Panc1 (cell line): Measurements from ENCODE around the gene TRABD2A. TPM values are rescaled to one million over a fixed set of nuclear protein-coding genes. Genes with fewer than 3 reads are reported as not detected.

ENCODE experiments used
- ATAC-seq: fragments of 200-7000 bp; cut with Tn5 transposase; 2 replicates; pipeline ENCODE4 v1.9.1; 2020; ENCODE audit warnings: mild to moderate bottlenecking, moderate library complexity
- BruUV-seq: library from RNA; stranded (reverse); fragments of 400-500 nt; replicated peaks from 2 replicates; lab custom pipeline; 2021; lab: Mats Ljungman, UMichigan
- CTCF ChIA-PET: fragments of 300-600 bp; sonication (Branson Sonifier 250); formaldehyde crosslinking; loops from one replicate; lab custom pipeline; 2022; ENCODE audit warnings: antibody characterized with exemption; lab: Charles Lee
- POLR2A ChIA-PET: fragments of 300-600 bp; sonication (Branson Sonifier 250); formaldehyde crosslinking; loops from one replicate; lab custom pipeline; 2022; ENCODE audit warnings: antibody characterized with exemption; lab: Charles Lee
- DNase-seq: peaks from one replicate; pipeline ENCODE4 v3.0.0-alpha.2; 2010; ENCODE audit warnings: low read depth, low spot score
- H3K27ac ChIP-seq: 2 replicates; pipeline ENCODE4 v1.5.1; 2011; ENCODE audit warnings: mild to moderate bottlenecking, low read length, inconsistent platforms
- H3K27me3 ChIP-seq: fragments of 200-500 bp; sonication (Bioruptor generic); 2 replicates; pipeline ENCODE4 v1.6.0; 2014; ENCODE audit warnings: low read length, inconsistent platforms; ENCODE audit not compliant: control insufficient read depth, insufficient read depth
- H3K36me3 ChIP-seq: fragments of 200-500 bp; sonication (Bioruptor generic); 2 replicates; pipeline ENCODE4 v1.5.1; 2014; ENCODE audit warnings: inconsistent platforms, mild to moderate bottlenecking, low read length, moderate library complexity; ENCODE audit not compliant: control insufficient read depth, insufficient read depth
- H3K4me1 ChIP-seq: 2 replicates; pipeline ENCODE4 v1.5.1; 2011; ENCODE audit warnings: inconsistent platforms, mild to moderate bottlenecking, low read length, moderate library complexity; ENCODE audit not compliant: control insufficient read depth, insufficient read depth
- H3K4me3 ChIP-seq, 2 experiments: 2 replicates each; pipeline ENCODE4 v1.5.1; 2011 to 2012; ENCODE audit warnings: low read depth in 2 of 2, low read length in 2 of 2, mild to moderate bottlenecking in 2 of 2, inconsistent platforms in 1 of 2, moderate library complexity in 1 of 2
- H3K9me3 ChIP-seq: fragments of 200-500 bp; sonication (Bioruptor generic); 2 replicates; pipeline ENCODE4 v1.5.1; 2014; ENCODE audit warnings: low read depth, mild to moderate bottlenecking, inconsistent platforms, low read length, moderate library complexity; ENCODE audit not compliant: control insufficient read depth, insufficient read depth
- POLR2AphosphoS5 ChIP-seq: IDR thresholded peaks from 2 replicates; pipeline ENCODE4 v1.6.1; 2012; ENCODE audit warnings: mild to moderate bottlenecking, low read depth, low read length, moderate library complexity
- SIN3A ChIP-seq: IDR thresholded peaks from 2 replicates; pipeline ENCODE4 v1.6.1; 2012; ENCODE audit warnings: low read depth, mild to moderate bottlenecking, low read length, moderate library complexity, borderline replicate concordance; ENCODE audit not compliant: insufficient read depth
- TCF7L2 ChIP-seq: IDR thresholded peaks from 2 replicates; pipeline ENCODE4 v1.6.1; 2011; ENCODE audit warnings: mild to moderate bottlenecking, low read depth, low read length, inconsistent platforms
- in situ Hi-C: cut with HindIII; loops from 2 replicates; pipeline ENCODE4 v1.10.0; 2016; ENCODE audit warnings: low sequenced_read_pairs, low pct_unique_long_range_greater_than_20kb
- intact Hi-C: fragments of 100-400 bp; cut with micrococcal nuclease; formaldehyde crosslinking; loops from one replicate; pipeline ENCODE4 v1.10.0; 2022; ENCODE audit not compliant: unreplicated experiment
- total RNA-seq: library from RNA; stranded (reverse); gene quantifications from one replicate; pipeline ENCODE4 v1.2.1, GENCODE V29; 2021; ENCODE audit not compliant: unreplicated experiment
- TF ChIP-seq, protein P1 (sequence below): fragments of 450-650 bp; IDR thresholded peaks from 2 replicates; pipeline ENCODE4 v1.5.1; 2017; ENCODE audit warnings: mild to moderate bottlenecking
- TF ChIP-seq, protein P2 (sequence below), 2 experiments: IDR thresholded peaks; 2 replicates each; pipeline ENCODE4 v1.6.1; 2011 to 2012; ENCODE audit warnings: low read depth in 2 of 2, control low read depth in 1 of 2, low read length in 1 of 2, mild to moderate bottlenecking in 1 of 2, moderate library complexity in 1 of 2; ENCODE audit not compliant: insufficient read depth in 1 of 2

Gene TRABD2A
- total RNA-seq, 1 experiment from 2014 or later = 1.7 TPM

DNA sequence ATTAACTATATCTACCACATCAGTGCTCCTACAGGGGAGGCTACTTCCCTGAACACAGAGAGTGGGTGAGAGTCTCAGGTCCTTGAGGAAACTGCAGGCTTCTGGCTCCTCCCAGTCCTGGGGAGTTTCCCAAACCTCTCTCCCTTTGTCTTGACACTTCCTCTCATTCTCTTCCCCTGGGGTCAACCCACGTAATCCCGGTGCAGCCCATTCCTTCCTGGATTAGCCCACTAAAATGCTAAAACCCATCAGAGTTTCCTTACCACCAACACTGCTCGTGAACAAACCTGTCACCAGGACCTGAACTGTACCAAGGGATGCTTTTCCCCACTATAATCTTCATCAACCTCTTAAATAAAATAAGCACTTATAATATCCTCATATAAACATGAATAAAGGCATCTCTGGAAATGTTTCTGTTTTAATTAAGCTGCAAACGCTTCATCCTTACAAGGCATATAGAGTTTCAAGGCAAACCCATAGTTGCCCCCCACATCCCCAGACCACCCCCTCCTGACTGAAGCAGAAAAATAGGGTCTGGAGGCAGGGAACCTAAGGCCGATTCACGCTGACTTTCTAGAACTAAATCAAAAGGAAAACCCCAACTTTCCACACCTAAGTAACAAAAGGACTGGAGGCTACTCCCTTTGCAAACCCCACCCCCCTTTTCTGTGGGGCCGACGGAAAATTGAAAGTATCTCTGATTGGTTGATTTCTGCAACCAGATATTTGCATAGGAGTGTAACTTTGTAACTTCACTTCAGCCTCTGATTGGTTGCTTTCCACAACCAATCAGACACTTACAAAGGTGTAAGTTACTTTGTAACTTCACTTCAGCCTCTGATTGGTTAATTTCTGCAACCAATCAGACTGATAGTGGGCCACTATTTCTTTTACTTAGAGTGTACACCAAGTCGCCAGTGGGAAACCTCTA lies 43.6 kb upstream of the TRABD2A start:
- Histone ChIP-seq H3K9me3 (no peaks in the 10 kb centered on the region), H3K4me1 (peaks cover 29% of the 10 kb centered on the region), H3K4me3 (peak overlapping the region in 1 of 2 experiments; percentile 27; a peak in 2 of 4 replicates), H3K36me3 (no peaks in the 10 kb centered on the region), H3K27me3 (no peaks in the 10 kb centered on the region), H3K27ac (peak overlapping the region; percentile 62; the same call in 1 of the 2 replicates)
- CTCF ChIA-PET = no interaction called here
- no peak for ATAC-seq
- POLR2A ChIA-PET = interaction anchor here (0.5 to 0.6 kb wide), 2 partner anchors 18 to 344 kb away, joined by 4 to 10 read pairs; no protein-coding TSS in a partner anchor
- BruUV-seq = no TSS peak
- intact Hi-C loops (loop anchor here (5.0 kb wide), 1 partner anchor 427 kb away; no protein-coding TSS in a partner anchor), in situ Hi-C loops (no loop called here)
- TF ChIP-seq TCF7L2 = no peak
- TF ChIP-seq SIN3A = no peak
- TF ChIP-seq, protein P1, sequence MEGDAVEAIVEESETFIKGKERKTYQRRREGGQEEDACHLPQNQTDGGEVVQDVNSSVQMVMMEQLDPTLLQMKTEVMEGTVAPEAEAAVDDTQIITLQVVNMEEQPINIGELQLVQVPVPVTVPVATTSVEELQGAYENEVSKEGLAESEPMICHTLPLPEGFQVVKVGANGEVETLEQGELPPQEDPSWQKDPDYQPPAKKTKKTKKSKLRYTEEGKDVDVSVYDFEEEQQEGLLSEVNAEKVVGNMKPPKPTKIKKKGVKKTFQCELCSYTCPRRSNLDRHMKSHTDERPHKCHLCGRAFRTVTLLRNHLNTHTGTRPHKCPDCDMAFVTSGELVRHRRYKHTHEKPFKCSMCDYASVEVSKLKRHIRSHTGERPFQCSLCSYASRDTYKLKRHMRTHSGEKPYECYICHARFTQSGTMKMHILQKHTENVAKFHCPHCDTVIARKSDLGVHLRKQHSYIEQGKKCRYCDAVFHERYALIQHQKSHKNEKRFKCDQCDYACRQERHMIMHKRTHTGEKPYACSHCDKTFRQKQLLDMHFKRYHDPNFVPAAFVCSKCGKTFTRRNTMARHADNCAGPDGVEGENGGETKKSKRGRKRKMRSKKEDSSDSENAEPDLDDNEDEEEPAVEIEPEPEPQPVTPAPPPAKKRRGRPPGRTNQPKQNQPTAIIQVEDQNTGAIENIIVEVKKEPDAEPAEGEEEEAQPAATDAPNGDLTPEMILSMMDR = no peak
- TF ChIP-seq, protein P2, sequence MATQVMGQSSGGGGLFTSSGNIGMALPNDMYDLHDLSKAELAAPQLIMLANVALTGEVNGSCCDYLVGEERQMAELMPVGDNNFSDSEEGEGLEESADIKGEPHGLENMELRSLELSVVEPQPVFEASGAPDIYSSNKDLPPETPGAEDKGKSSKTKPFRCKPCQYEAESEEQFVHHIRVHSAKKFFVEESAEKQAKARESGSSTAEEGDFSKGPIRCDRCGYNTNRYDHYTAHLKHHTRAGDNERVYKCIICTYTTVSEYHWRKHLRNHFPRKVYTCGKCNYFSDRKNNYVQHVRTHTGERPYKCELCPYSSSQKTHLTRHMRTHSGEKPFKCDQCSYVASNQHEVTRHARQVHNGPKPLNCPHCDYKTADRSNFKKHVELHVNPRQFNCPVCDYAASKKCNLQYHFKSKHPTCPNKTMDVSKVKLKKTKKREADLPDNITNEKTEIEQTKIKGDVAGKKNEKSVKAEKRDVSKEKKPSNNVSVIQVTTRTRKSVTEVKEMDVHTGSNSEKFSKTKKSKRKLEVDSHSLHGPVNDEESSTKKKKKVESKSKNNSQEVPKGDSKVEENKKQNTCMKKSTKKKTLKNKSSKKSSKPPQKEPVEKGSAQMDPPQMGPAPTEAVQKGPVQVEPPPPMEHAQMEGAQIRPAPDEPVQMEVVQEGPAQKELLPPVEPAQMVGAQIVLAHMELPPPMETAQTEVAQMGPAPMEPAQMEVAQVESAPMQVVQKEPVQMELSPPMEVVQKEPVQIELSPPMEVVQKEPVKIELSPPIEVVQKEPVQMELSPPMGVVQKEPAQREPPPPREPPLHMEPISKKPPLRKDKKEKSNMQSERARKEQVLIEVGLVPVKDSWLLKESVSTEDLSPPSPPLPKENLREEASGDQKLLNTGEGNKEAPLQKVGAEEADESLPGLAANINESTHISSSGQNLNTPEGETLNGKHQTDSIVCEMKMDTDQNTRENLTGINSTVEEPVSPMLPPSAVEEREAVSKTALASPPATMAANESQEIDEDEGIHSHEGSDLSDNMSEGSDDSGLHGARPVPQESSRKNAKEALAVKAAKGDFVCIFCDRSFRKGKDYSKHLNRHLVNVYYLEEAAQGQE (IDR thresholded peaks at IDR 0.05; ENCODE audit: insufficient read depth in 1 of 2, low read depth in 2 of 2, low read length in 1 of 2) = no peak
- TF ChIP-seq POLR2AphosphoS5 = no peak
- no peak for DNase-seq

DNA sequence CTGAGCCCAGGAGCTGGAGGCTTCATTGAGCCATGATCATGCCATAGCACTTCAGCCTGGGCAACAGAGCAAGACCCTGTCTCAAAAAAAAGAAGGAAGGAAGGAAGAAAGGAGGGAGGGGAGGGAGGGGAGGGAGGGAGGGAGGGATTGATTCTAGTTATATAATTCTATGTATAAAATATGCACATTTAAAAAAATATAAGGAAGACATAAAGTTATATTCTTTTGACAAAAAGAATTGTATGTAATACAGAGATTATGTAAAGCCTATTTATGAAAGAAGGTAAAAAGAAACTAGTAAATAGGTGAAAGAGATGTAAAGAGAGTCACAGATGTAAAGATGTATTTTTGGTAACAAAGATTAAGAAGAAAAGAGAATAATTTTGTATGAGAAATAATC lies 42.1 kb upstream of the TRABD2A start:
- H3K27ac ChIP-seq = no peak overlapping the region
- TF ChIP-seq, protein P2 (IDR thresholded peaks at IDR 0.05; ENCODE audit: insufficient read depth in 1 of 2, low read depth in 2 of 2, low read length in 1 of 2) = no peak
- TF ChIP-seq POLR2AphosphoS5 (no peak), TCF7L2 (no peak), SIN3A (no peak)
- TF ChIP-seq, protein P1 = no peak
- no peaks in the 10 kb centered on the region for H3K27me3 ChIP-seq
- intact Hi-C loops (no loop called here), in situ Hi-C loops (no loop called here)
- BruUV-seq = no TSS peak
- ATAC-seq (no peak), DNase-seq (no peak)
- H3K4me3 ChIP-seq = no peak overlapping the region
- ChIA-PET CTCF (no interaction called here), POLR2A (interaction anchor here (0.6 kb wide), 1 partner anchor 16 kb away, joined by 6 read pairs; no protein-coding TSS in a partner anchor)
- H3K36me3 ChIP-seq = no peaks in the 10 kb centered on the region
- peaks cover 29% of the 10 kb centered on the region for H3K4me1 ChIP-seq
- H3K9me3 ChIP-seq = no peaks in the 10 kb centered on the region
